Activated CD4-positive, alpha-beta T cell treated with anti-CD3 and anti-CD28 coated beads, Interleukin-2, amount 50 U/mL, for 1 hour (primary cell): Measurements from ENCODE around the gene OR2A1.
"Not testable (repeated sequence)": the region's sequence is repeated elsewhere in the genome, so short reads cannot be mapped to it uniquely, and the experiment has no call there.

ENCODE experiments used
- DNase-seq: peaks from one replicate; pipeline ENCODE4 v3.0.0-alpha.2; 2020

OR2A1 gene

GRCh38 chr7:144325868-144326267, 13.6 kb downstream of the OR2A1 start:
- DNase-seq: not testable (repeated sequence)

GRCh38 chr7:144330044-144330443, 17.8 kb downstream of the OR2A1 start:
- DNase-seq: not testable (repeated sequence)

GRCh38 chr7:144331221-144331995, 19.2 kb downstream of the OR2A1 start:
- DNase-seq: not testable (repeated sequence)

GRCh38 chr7:144331996-144332288, 19.7 kb downstream of the OR2A1 start:
- not testable (repeated sequence) for DNase-seq

GRCh38 chr7:144348625-144349024, 36.4 kb downstream of the OR2A1 start:
- DNase-seq: not testable (repeated sequence)

GRCh38 chr7:144351667-144352066, 39.4 kb downstream of the OR2A1 start:
- DNase-seq: not testable (repeated sequence)

GRCh38 chr7:144355176-144355822, 43.1 kb downstream of the OR2A1 start, which contains the start of gene ARHGEF5:
ARHGEF5 (plus strand) TSS chr7:144355402; CDS start chr7:144362670, 7,268 bp downstream.
- not testable (repeated sequence) for DNase-seq

GRCh38 chr7:144356185-144356584, 44.0 kb downstream of the OR2A1 start:
- not testable (repeated sequence) for DNase-seq

- not testable (repeated sequence) for DNase-seq
These were observed 44.6 kb downstream of the OR2A1 start for GRCh38 chr7:144356860-144357259.

- not testable (repeated sequence) for DNase-seq
These were observed 49.8 kb downstream of the OR2A1 start for GRCh38 chr7:144362061-144362460.

- DNase-seq: not testable (repeated sequence)
These were observed 53.3 kb downstream of the OR2A1 start for GRCh38 chr7:144365523-144365922.

- not testable (repeated sequence) for DNase-seq
These were observed 55.0 kb downstream of the OR2A1 start for GRCh38 chr7:144367250-144367649.

GRCh38 chr7:144369221-144369620, 57.0 kb downstream of the OR2A1 start:
- not testable (repeated sequence) for DNase-seq
